ENCODE measurements around the gene TP53BP1.

The TP53BP1 gene

DNA sequence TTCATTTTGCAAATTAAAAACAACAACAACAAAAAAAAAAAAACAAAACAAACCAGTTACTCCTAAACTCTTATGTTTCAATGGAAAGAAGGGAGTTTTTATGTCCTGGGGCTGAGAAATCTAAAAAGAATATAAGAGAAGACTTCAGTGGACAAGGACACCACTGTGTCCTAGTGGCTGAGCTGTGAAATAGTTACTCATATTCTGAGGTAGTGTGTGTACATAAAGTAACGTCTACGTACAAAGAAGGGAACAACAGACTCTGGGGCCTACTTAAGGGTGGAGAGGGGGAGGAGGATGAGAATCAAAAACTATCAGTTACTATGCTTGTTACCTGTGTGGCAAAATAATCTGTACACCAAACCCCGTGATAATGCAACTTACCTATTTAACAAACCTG lies 6.0 kb upstream of the TP53BP1 start:
- no peak for DNase-seq (ENCODE audit: low spot score)
- TF ChIP-seq, protein P1, sequence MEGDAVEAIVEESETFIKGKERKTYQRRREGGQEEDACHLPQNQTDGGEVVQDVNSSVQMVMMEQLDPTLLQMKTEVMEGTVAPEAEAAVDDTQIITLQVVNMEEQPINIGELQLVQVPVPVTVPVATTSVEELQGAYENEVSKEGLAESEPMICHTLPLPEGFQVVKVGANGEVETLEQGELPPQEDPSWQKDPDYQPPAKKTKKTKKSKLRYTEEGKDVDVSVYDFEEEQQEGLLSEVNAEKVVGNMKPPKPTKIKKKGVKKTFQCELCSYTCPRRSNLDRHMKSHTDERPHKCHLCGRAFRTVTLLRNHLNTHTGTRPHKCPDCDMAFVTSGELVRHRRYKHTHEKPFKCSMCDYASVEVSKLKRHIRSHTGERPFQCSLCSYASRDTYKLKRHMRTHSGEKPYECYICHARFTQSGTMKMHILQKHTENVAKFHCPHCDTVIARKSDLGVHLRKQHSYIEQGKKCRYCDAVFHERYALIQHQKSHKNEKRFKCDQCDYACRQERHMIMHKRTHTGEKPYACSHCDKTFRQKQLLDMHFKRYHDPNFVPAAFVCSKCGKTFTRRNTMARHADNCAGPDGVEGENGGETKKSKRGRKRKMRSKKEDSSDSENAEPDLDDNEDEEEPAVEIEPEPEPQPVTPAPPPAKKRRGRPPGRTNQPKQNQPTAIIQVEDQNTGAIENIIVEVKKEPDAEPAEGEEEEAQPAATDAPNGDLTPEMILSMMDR (conservative IDR thresholded peaks at IDR 0.05; ENCODE audit: low read depth) = no peak
- ChIA-PET CTCF (no interaction called here), POLR2A (ENCODE audit: low non-redundant PET) (no interaction called here)
- no peak overlapping the region for H3K27ac ChIP-seq

DNA sequence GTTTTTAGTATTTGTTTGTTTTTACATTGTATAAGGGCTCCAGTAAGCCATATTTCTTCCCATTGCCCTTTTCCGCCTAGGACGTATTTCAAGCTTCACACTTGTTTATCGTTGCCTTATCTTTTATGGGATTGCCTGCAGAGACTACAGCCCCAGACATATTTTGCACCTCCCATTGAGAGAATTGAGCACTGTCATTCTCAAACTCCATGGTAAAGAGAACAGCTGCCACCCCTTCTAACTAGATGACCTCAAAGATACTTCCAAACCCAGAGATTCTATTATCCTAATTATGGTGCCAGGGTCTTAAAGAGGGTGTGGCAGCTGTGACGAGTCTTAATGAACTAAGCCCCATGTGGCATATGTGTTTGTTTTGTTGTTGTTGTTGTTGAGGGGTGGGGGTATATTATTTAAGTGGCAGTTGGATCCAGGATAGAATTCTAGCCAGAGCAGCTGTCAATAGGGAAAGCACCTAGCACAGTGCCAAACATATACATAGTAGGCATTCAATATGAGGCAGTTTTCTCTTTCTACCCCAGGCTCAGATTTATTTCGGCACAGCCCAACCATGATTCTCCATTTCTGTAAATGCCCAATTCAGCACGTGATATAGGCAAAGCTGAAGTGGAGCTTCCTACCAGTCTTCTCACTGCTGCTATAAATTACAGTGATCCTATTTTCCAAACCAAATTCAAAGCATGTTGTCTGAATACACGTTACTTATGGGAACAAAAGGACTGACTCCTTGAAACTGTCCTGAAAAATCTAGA lies 932 bp upstream of the TP53BP1 start:
- TF ChIP-seq, protein P1 (conservative IDR thresholded peaks at IDR 0.05; ENCODE audit: low read depth) = no peak
- DNase-seq (ENCODE audit: low spot score) = no peak
- no peak overlapping the region for H3K27ac ChIP-seq
- ChIA-PET CTCF (interaction anchor here (0.7 to 1.1 kb wide), 3 partner anchors 20 to 118 kb away, joined by 3 to 4 read pairs (median 3); no protein-coding TSS in a partner anchor), POLR2A (ENCODE audit: low non-redundant PET) (no interaction called here)

DNA sequence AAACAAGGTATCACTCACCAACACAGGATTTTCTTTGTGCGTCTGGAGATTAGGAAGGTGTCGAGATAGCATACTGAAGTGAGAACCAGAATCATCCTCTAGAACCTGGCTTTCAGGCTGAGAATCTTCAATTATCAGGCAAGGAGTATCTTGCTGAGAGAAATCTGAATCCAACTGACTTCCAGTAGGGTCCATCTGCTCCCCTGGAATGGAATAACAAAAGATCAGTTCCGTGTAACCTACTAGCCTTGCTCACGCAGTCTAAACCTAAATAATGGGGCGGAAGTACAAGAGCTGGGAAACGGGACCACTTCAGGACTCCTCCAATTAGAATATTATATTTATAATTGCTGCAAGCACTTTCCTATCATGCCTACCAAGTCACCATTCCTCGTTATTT lies 690 bp downstream of the TP53BP1 start:
- POLR2A ChIA-PET (ENCODE audit: low non-redundant PET) = no interaction called here
- CTCF ChIA-PET = no interaction called here
- TF ChIP-seq, protein P1 (conservative IDR thresholded peaks at IDR 0.05; ENCODE audit: low read depth) = no peak
- no peak for DNase-seq (ENCODE audit: low spot score)
- H3K27ac ChIP-seq = peak overlapping the region; percentile 66

DNA sequence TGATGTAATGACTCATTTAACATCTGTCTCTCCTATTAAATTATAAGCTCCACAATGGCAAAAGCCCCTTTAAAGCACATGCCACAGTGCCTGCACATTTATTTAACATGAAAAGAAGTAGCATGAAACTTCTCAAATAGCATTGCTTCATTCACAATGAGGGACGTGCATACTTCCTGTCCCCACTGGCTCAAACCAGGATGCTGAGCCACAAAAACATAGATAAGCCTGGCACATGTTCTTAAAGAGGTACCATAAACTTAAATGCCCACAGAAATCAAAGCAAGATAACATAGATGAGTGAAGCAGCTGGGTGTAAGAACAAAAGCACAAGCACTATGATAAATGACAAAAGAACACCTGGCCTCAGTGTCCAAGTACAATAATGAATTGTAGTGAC lies 3.8 kb downstream of the TP53BP1 start:
- TF ChIP-seq, protein P1 (conservative IDR thresholded peaks at IDR 0.05; ENCODE audit: low read depth) = no peak
- no peak for DNase-seq (ENCODE audit: low spot score)
- no peak overlapping the region for H3K27ac ChIP-seq
- CTCF ChIA-PET = interaction anchor here (0.7 kb wide), 1 partner anchor 51 kb away, joined by 4 read pairs; no protein-coding TSS in a partner anchor
- POLR2A ChIA-PET (ENCODE audit: low non-redundant PET) = no interaction called here

DNA sequence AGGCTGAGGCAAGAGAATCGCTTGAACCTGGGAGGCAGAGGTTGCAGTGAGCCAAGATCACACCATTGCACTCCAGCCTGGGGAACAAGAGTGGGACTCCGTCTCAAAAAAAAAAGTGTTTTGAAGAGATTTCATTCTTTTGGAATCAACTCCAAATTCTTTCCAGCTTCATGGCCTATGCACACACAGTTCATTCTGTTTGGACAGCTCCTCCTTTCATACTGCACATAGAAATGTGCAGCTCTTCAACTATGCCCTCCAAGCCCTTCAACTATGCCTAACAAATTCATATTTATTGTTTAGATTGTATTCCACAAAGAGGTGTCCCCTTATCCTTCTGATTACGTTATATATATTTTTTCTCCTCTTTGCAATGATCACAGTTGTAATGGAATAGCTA lies 4.2 kb downstream of the TP53BP1 start:
- TF ChIP-seq, protein P1 (conservative IDR thresholded peaks at IDR 0.05; ENCODE audit: low read depth) = no peak
- H3K27ac ChIP-seq = no peak overlapping the region
- no peak for DNase-seq (ENCODE audit: low spot score)
- POLR2A ChIA-PET (ENCODE audit: low non-redundant PET) = no interaction called here
- CTCF ChIA-PET = interaction anchor here (0.6 to 0.7 kb wide), 2 partner anchors 52 to 170 kb away, joined by 3 to 4 read pairs; no protein-coding TSS in a partner anchor

DNA sequence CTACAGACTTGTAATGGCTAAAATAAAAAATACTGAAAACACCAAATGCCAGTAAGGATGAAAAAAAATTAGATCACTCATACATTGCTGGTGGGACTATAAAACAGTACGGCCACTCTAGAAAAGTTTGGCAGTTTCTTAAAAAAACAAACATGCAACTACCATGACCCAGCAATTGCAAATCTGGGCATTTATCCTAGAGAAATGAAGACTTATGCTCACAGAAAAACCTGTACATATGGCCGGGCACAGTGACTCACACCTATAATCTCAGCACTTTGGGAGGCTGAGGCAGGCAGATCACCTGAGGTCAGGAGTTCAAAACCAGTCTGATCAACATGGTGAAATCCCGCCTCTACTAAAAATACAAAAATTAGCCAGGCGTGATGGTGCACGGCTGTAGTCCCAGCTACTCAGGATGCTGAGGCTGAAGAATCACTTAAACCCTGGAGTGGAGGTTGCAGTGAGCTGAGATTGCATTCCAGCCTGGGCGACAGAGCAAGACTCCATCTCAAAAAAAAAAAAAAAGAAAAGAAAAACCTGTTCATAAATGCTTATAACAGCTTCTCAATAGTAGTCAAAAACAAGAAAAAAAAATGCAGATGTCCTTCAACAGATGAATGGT lies 5.6 kb downstream of the TP53BP1 start:
- no peak overlapping the region for H3K27ac ChIP-seq
- TF ChIP-seq, protein P1 (conservative IDR thresholded peaks at IDR 0.05; ENCODE audit: low read depth) = no peak
- ChIA-PET POLR2A (ENCODE audit: low non-redundant PET) (no interaction called here), CTCF (no interaction called here)
- no peak for DNase-seq (ENCODE audit: low spot score)
